Neural crest cell (in vitro differentiated cells): ENCODE results near the gene MMEL1. TPM values are rescaled to one million over a fixed set of nuclear protein-coding genes. Genes with fewer than 3 reads are reported as not detected.

Experiments
- DNase-seq: peaks from one replicate; pipeline ENCODE4 v3.0.0; 2021; ENCODE audit warnings: low read depth, mixed read lengths, low spot score
- H3K27ac Mint-ChIP-seq: one replicate; pipeline ENCODE4 v1.8.0; 2021; ENCODE audit warnings: mild to moderate bottlenecking, mixed read lengths; ENCODE audit not compliant: unreplicated experiment
- H3K27me3 Mint-ChIP-seq: 2 replicates; pipeline ENCODE4 v1.8.0; 2021; ENCODE audit warnings: low read depth, mild to moderate bottlenecking, mixed read lengths
- H3K36me3 Mint-ChIP-seq: 2 replicates; pipeline ENCODE4 v1.8.0; 2021; ENCODE audit warnings: low read depth, mild to moderate bottlenecking, mixed read lengths
- H3K4me1 Mint-ChIP-seq: 2 replicates; pipeline ENCODE4 v1.8.0; 2021; ENCODE audit warnings: mixed read lengths
- H3K4me3 Mint-ChIP-seq: one replicate; pipeline ENCODE4 v1.8.0; 2021; ENCODE audit warnings: mild to moderate bottlenecking, mixed read lengths
- H3K9me3 Mint-ChIP-seq: 2 replicates; pipeline ENCODE4 v1.8.0; 2021; ENCODE audit warnings: mixed read lengths
- total RNA-seq: library from RNA; stranded (reverse); gene quantifications from 2 replicates; pipeline ENCODE4 v1.2.1, GENCODE V29; 2021
- TF ChIP-seq, protein P1 (sequence below): fragments of 200-600 bp; sonication (generic); conservative IDR thresholded peaks from 2 replicates; pipeline ENCODE4 v1.5.0; 2021; ENCODE audit warnings: antibody characterized with exemption, mild to moderate bottlenecking

The MMEL1 gene
- total RNA-seq, 1 donor from 2014 or later, result 0.51 TPM

DNA sequence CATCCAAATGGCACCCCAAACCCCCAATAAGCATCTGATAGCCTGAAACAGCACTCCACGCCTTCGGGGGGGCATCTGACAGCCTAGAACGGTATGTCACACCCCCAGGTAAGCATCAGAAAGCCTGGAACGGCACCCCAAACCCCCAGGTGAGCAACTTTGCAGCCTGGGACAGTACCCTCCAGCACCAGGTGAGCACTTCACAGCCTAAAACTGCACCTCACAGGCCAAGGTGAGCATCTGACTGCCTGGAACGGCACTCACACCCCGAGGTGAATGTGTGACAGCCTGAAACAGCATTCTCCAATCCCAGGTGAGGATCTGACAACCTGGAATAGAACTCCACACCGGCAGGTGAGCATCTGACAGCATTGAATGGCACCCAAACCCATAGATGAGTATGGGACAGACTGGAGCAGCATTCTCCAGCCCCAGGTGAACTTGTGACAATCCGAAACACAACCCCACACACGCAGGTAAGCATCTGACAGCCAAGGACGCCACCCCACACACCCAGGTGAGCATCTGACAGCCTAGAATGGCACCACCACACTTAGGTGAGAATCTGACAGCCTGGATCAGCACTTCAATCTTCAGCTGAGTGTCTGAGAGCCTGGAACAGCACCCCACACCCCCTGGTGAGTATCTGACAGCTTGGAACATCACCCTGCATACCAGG lies 18.3 kb upstream of the MMEL1 start:
- DNase-seq, result no peak
- Mint-ChIP-seq H3K9me3 (peaks cover 13% of the 10 kb centered on the region), H3K36me3 (peaks cover 18% of the 10 kb centered on the region), H3K27me3 (no peaks in the 10 kb centered on the region), H3K4me3 (no peak overlapping the region), H3K27ac (no peak overlapping the region), H3K4me1 (no peaks in the 10 kb centered on the region)
- TF ChIP-seq, protein P1, sequence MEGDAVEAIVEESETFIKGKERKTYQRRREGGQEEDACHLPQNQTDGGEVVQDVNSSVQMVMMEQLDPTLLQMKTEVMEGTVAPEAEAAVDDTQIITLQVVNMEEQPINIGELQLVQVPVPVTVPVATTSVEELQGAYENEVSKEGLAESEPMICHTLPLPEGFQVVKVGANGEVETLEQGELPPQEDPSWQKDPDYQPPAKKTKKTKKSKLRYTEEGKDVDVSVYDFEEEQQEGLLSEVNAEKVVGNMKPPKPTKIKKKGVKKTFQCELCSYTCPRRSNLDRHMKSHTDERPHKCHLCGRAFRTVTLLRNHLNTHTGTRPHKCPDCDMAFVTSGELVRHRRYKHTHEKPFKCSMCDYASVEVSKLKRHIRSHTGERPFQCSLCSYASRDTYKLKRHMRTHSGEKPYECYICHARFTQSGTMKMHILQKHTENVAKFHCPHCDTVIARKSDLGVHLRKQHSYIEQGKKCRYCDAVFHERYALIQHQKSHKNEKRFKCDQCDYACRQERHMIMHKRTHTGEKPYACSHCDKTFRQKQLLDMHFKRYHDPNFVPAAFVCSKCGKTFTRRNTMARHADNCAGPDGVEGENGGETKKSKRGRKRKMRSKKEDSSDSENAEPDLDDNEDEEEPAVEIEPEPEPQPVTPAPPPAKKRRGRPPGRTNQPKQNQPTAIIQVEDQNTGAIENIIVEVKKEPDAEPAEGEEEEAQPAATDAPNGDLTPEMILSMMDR, result no peak

DNA sequence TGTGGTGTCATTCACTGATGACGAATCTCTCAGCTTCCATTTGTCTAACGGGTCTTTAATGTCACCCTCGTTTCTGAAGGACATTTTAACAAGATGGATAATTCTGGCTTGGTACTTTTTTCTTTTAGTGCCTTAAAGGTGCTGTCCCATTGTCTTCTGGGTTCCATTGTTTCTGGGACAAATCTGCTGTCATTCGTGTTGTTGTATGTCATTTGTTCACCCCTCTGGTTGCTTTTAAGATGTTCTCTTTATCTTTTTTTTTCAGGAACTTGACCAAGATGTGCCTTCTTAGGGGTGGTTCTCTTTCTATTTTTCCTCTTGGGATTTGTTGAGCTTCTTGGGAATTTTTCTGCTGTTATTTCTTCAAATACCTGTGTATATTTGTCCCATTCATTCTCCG lies 14.0 kb upstream of the MMEL1 start:
- Mint-ChIP-seq H3K27me3 (no peaks in the 10 kb centered on the region), H3K9me3 (peaks cover 10% of the 10 kb centered on the region), H3K4me3 (no peak overlapping the region), H3K36me3 (no peaks in the 10 kb centered on the region), H3K27ac (no peak overlapping the region), H3K4me1 (peaks cover 4% of the 10 kb centered on the region)
- TF ChIP-seq, protein P1, result no peak
- DNase-seq, result no peak

DNA sequence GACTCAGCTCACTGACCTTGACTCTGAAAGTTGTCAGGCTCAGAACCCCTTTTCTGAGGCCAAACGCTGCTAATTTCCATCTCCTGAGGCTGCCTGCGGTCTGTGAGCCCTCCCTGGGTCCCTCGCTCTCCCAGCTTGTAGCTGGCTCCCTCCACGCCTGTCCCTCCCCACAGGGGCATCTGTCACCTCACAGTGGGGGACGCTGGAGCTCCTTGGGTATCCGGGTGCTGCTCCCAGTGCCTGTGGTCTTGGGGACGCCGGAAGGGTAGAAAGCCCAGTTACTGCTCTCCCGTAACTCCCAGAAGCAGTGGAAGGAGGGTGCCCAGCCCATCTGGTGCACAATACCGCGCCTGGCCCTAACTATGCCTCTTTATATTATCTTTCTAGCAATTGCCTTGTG lies 13.0 kb upstream of the MMEL1 start:
- Mint-ChIP-seq H3K27ac (no peak overlapping the region), H3K27me3 (no peaks in the 10 kb centered on the region), H3K36me3 (no peaks in the 10 kb centered on the region), H3K4me3 (peak overlapping the region; percentile 40), H3K4me1 (peaks cover 4% of the 10 kb centered on the region), H3K9me3 (peaks cover 10% of the 10 kb centered on the region)
- no peak for DNase-seq
- TF ChIP-seq, protein P1, result no peak

DNA sequence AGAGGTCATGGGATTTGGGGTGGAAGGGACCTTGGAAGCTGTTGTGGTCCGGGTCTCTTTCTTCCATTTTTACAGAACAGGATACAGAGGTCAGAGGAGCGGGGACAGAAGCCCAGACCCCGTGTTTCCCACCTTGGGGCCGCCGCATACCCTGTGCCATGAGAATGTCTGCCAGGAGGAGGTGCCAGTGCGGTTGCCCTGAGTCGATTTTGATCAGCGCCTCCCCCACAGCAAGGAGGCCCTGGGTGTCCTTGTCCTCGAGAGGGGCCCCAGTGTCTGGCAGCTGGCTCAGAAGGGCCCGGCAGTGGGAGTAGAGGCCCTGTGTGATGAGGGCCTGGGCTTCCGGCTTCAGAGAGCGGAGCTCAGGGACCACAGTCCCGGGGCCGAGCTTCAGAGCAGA lies 12.3 kb upstream of the MMEL1 start:
- Mint-ChIP-seq H3K4me3 (no peak overlapping the region), H3K36me3 (no peaks in the 10 kb centered on the region), H3K9me3 (peaks cover 10% of the 10 kb centered on the region), H3K27ac (no peak overlapping the region), H3K4me1 (peaks cover 4% of the 10 kb centered on the region), H3K27me3 (no peaks in the 10 kb centered on the region)
- TF ChIP-seq, protein P1, result no peak
- DNase-seq, result no peak

DNA sequence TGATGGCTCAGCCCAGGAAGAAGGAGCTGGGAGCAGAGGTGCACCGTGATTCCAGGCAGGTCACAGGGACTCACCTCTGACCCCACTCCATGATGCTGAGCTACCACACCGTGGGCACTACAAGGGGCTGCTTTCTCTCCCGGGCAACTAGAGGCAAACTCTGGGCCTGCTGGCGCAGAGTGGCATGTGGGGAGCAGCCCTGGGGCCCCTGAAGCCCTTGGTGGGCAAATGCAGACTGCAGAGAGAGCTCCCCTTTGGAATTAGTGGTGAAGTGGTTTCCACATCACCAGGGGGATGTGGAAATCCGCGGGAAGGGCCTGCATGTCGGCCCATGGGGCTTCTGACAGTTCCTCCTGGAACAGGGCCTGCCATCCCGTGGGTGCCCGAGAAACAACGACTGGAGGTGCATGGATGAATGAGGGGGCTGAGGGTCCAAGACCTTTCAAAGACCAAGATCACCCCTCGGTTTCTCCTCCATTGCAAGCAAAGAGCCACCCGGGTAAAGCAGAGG lies 11.8 kb upstream of the MMEL1 start:
- no peak overlapping the region for H3K4me3 Mint-ChIP-seq
- H3K4me1 Mint-ChIP-seq, result peaks cover 4% of the 10 kb centered on the region
- H3K36me3 Mint-ChIP-seq, result no peaks in the 10 kb centered on the region
- H3K27me3 Mint-ChIP-seq, result no peaks in the 10 kb centered on the region
- no peak for DNase-seq
- no peak overlapping the region for H3K27ac Mint-ChIP-seq
- H3K9me3 Mint-ChIP-seq, result peaks cover 10% of the 10 kb centered on the region
- TF ChIP-seq, protein P1, result no peak
